Transverse colon (tissue), 4 donors: ENCODE results near the gene ENAM. TPM values are rescaled to one million over a fixed set of nuclear protein-coding genes. Genes with fewer than 3 reads are reported as not detected.

Experiments
- DNase-seq: peaks from one replicate; pipeline ENCODE4 v3.0.0-alpha.2; 2019
- H3K27ac ChIP-seq, 4 donors: fragments of 200-600 bp; sonication (generic); 2 replicates each; pipeline ENCODE4 v1.5.1; 2016 to 2018; ENCODE audit warnings: inconsistent platforms in 4 of 4
- H3K27me3 ChIP-seq: fragments of 200-600 bp; sonication (generic); 2 replicates; pipeline ENCODE4 v1.5.1; 2017; ENCODE audit warnings: inconsistent platforms
- H3K36me3 ChIP-seq, 4 donors: fragments of 200-600 bp; sonication (generic); 2 replicates each; pipeline ENCODE4 v1.5.1; 2017 to 2019; ENCODE audit warnings: inconsistent platforms in 4 of 4
- H3K4me1 ChIP-seq, 4 donors: fragments of 200-600 bp; sonication (generic); 2 replicates each; pipeline ENCODE4 v1.5.1; 2017 to 2020; ENCODE audit warnings: inconsistent platforms in 4 of 4
- H3K4me3 ChIP-seq, 4 donors: fragments of 200-600 bp; sonication (generic); 1 replicate in 1 of 4; 2 replicates in 3 of 4; pipeline versions ENCODE4 v1.5.1 to v1.6.1; 2017 to 2019; ENCODE audit warnings: inconsistent platforms in 4 of 4
- H3K9me3 ChIP-seq, 2 donors: fragments of 200-600 bp; sonication (generic); 2 replicates each; pipeline ENCODE4 v1.5.1; 2017 to 2019; ENCODE audit warnings: inconsistent platforms in 2 of 2
- CTCF ChIP-seq, 5 experiments: fragments of 200-600 bp in 3 of 5; fragments of 450-650 bp in 2 of 5; sonication (generic) in 3 of 5; IDR thresholded peaks; 1 replicate in 2 of 5; 2 replicates in 3 of 5; pipeline ENCODE4 v1.5.1; 2016 to 2017; ENCODE audit warnings: antibody characterized with exemption in 5 of 5, inconsistent platforms in 3 of 5, mild to moderate bottlenecking in 2 of 5, moderate library complexity in 1 of 5
- EP300 ChIP-seq: sonication (generic); formaldehyde crosslinking; IDR thresholded peaks from one replicate; pipeline ENCODE4 v1.6.1; 2017; ENCODE audit warnings: antibody characterized with exemption, low read depth
- POLR2A ChIP-seq: fragments of 450-650 bp; IDR thresholded peaks from one replicate; pipeline ENCODE4 v1.6.1; 2016; ENCODE audit warnings: antibody characterized with exemption, mild to moderate bottlenecking, moderate library complexity
- POLR2AphosphoS5 ChIP-seq, 3 donors: sonication (generic); formaldehyde crosslinking; IDR thresholded peaks; one replicate each; pipeline ENCODE4 v1.6.1; 2016; ENCODE audit warnings: antibody characterized with exemption in 3 of 3
- WGBS, 2 donors: methylation state at CpG; one replicate each; pipeline ENCODE4 v1.1.5; 2018; ENCODE audit warnings: low coverage in 1 of 2; 5-methylcytosine and 5-hydroxymethylcytosine counted together
- in situ Hi-C, 4 donors: fragments of 200-750 bp; cut with MboI; loops; one replicate each; pipeline versions ENCODE4 v1.15.0 to v1.15.1; 2017; ENCODE audit warnings: low sequenced_read_pairs in 3 of 4, low pct_ligation_motif_present in 1 of 4, low pct_unique_long_range_greater_than_20kb in 1 of 4
- intact Hi-C: fragments of 100-400 bp; cut with DNase I; formaldehyde crosslinking; loops from one replicate; pipeline ENCODE4 v1.15.1; 2023; ENCODE audit warnings: low total_unique reads
- total RNA-seq, 4 donors: library from RNA; depleted of rRNA; stranded (reverse); fragments of >200 nt; gene quantifications; one replicate each; pipeline ENCODE4 v1.1.0, GENCODE V29; 2016

Gene ENAM
- total RNA-seq, 4 donors from 2014 or later, result not detected

GRCh38 chr4:70674191-70674590 is 45.6 kb downstream of the ENAM start:
- no peaks in the 10 kb centered on the region for H3K4me1 ChIP-seq
- TF ChIP-seq EP300 (no peak), POLR2A (no peak), POLR2AphosphoS5 (IDR thresholded peaks at IDR 0.05) (no peak), CTCF (IDR thresholded peaks at IDR 0.05) (no peak)
- no peak overlapping the region for H3K27ac ChIP-seq
- no peak for DNase-seq
- H3K9me3 ChIP-seq, result no peaks in the 10 kb centered on the region
- no peak overlapping the region for H3K4me3 ChIP-seq
- H3K27me3 ChIP-seq, result no peaks in the 10 kb centered on the region
- no peaks in the 10 kb centered on the region for H3K36me3 ChIP-seq
- in situ Hi-C loops (loop anchor here in 3 of 4 donors (25.0 kb wide), 2 partner anchors 313 to 1038 kb away; partner anchors contain the start of gene DCK (in 1 of the 3)), intact Hi-C loops (no loop called here)

GRCh38 chr4:70674731-70675130 is 46.2 kb downstream of the ENAM start:
- H3K27me3 ChIP-seq, result no peaks in the 10 kb centered on the region
- no peaks in the 10 kb centered on the region for H3K9me3 ChIP-seq
- H3K4me1 ChIP-seq, result no peaks in the 10 kb centered on the region
- in situ Hi-C loops (loop anchor here in 3 of 4 donors (25.0 kb wide), 2 partner anchors 313 to 1038 kb away; partner anchors contain the start of gene DCK (in 1 of the 3)), intact Hi-C loops (no loop called here)
- DNase-seq, result no peak
- WGBS, 2 donors, result 70 to 80% methylated on average over 1 of the region's 1 CpG
- H3K4me3 ChIP-seq, result no peak overlapping the region
- no peaks in the 10 kb centered on the region for H3K36me3 ChIP-seq
- TF ChIP-seq EP300 (no peak), POLR2AphosphoS5 (IDR thresholded peaks at IDR 0.05) (no peak), POLR2A (no peak), CTCF (IDR thresholded peaks at IDR 0.05) (no peak)
- no peak overlapping the region for H3K27ac ChIP-seq

- no peak for DNase-seq
- peak overlapping the region in 2 of 4 donors; percentile 9 to 16 for H3K27ac ChIP-seq
- intact Hi-C loops, result no loop called here
Measured at GRCh38 chr4:70676554-70677090, 48.1 kb downstream of the ENAM start.

GRCh38 chr4:70678383-70678999 is 49.9 kb downstream of the ENAM start:
- H3K4me1 ChIP-seq, result no peaks in the 10 kb centered on the region
- TF ChIP-seq EP300, result no peak
- no peak for DNase-seq
- H3K36me3 ChIP-seq, result no peaks in the 10 kb centered on the region
- intact Hi-C loops (no loop called here), in situ Hi-C loops (no loop called here)
- H3K27me3 ChIP-seq, result no peaks in the 10 kb centered on the region
- H3K9me3 ChIP-seq, result no peaks in the 10 kb centered on the region
- peak overlapping the region in 1 of 4 donors; percentile 21 for H3K27ac ChIP-seq
- WGBS, 2 donors, result 56 to 69% methylated on average over 1 of the region's 1 CpG
- no peak overlapping the region for H3K4me3 ChIP-seq

More at GRCh38 chr4:70676554-70677090, 48.1 kb downstream of the ENAM start:
- no peaks in the 10 kb centered on the region for H3K9me3 ChIP-seq
- 85% methylated on average over 5 to 6 of the region's 6 CpGs for WGBS, 2 donors
- in situ Hi-C loops, result no loop called here
- H3K36me3 ChIP-seq, result no peaks in the 10 kb centered on the region
- TF ChIP-seq CTCF (IDR thresholded peaks at IDR 0.05), result no peak
- TF ChIP-seq POLR2AphosphoS5 (IDR thresholded peaks at IDR 0.05), result no peak
- no peak for TF ChIP-seq EP300
- no peak for TF ChIP-seq POLR2A
- H3K27me3 ChIP-seq, result no peaks in the 10 kb centered on the region
- no peak overlapping the region for H3K4me3 ChIP-seq
- H3K4me1 ChIP-seq, result no peaks in the 10 kb centered on the region
